ENCODE results near the gene H3-3A.

DNA sequence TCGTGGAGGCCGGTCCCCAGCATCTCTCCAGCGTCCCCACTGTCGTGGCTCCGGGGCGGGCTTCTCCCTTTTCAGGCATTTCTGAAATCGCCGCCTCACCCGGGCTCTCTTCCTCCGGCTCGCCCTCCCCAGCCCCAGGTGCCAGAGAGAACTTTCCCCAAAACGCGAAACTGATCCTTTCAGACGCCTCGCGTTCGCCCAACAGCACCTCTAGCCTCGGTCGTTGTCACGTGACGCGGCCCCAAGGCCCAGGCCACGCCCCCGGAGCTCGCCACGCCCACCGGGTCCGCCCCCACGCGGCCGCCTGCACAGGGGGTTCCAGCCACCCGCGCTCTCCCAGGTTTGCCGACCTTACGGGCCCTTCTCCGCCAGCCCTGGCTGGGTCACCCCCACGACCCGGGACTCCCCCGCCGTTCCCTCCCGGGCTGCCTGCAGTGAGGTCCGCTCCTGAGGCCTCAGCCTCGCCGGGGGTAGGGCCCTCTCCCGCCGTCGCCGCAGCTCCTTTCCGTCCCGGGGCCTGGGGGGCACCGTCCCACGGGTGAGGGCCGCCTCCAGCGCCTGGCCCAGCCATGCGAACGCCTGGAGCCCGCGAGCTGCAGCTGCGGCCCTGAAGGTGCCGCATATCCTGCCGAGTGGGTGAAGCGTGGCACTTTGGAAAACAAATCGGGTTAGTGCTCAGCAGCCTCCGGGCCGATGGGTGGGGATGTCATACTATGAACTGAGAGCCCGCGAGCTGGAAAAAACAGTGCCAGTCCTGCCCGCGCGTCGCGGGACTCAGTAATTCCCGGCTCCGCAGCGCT, 21.0 kb downstream of the H3-3A start:
- TF ChIP-seq, protein P1, sequence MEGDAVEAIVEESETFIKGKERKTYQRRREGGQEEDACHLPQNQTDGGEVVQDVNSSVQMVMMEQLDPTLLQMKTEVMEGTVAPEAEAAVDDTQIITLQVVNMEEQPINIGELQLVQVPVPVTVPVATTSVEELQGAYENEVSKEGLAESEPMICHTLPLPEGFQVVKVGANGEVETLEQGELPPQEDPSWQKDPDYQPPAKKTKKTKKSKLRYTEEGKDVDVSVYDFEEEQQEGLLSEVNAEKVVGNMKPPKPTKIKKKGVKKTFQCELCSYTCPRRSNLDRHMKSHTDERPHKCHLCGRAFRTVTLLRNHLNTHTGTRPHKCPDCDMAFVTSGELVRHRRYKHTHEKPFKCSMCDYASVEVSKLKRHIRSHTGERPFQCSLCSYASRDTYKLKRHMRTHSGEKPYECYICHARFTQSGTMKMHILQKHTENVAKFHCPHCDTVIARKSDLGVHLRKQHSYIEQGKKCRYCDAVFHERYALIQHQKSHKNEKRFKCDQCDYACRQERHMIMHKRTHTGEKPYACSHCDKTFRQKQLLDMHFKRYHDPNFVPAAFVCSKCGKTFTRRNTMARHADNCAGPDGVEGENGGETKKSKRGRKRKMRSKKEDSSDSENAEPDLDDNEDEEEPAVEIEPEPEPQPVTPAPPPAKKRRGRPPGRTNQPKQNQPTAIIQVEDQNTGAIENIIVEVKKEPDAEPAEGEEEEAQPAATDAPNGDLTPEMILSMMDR (IDR thresholded peaks at IDR 0.05), result peak in 1 of 4 experiments; percentile 15
- peak; percentile 44 to 58 for TF ChIP-seq POLR2A (IDR thresholded peaks at IDR 0.05)

Measured in uterus (tissue), 2 donors.